Measurements from ENCODE around the gene C19orf18.

The C19orf18 gene

GRCh38 chr19:57961785-57962184 is 12.5 kb downstream of the C19orf18 start:
- no peak for ATAC-seq
- TF ChIP-seq RARB (CRISPR knock-in tag; IDR thresholded peaks at IDR 0.05), result no peak
- TF ChIP-seq ARNTL (CRISPR knock-in tag; IDR thresholded peaks at IDR 0.05; ENCODE audit: borderline replicate concordance, low read depth), result no peak
- TF ChIP-seq TOX (CRISPR knock-in tag; IDR thresholded peaks at IDR 0.05; ENCODE audit: borderline replicate concordance), result no peak
- TF ChIP-seq SNAI2 (CRISPR knock-in tag; IDR thresholded peaks at IDR 0.05), result no peak
- no peak for TF ChIP-seq ZFP3 (CRISPR knock-in tag; IDR thresholded peaks at IDR 0.05)
- no peak for TF ChIP-seq ZC3H10 (CRISPR knock-in tag; IDR thresholded peaks at IDR 0.05)
- TF ChIP-seq ZNF70 (CRISPR knock-in tag; IDR thresholded peaks at IDR 0.05), result no peak
- no peak for TF ChIP-seq POU6F1 (CRISPR knock-in tag; IDR thresholded peaks at IDR 0.05; ENCODE audit: borderline replicate concordance, low read depth)
- TF ChIP-seq BACH2 (CRISPR knock-in tag; IDR thresholded peaks at IDR 0.05; ENCODE audit: borderline replicate concordance), result no peak
- no peak for TF ChIP-seq CSDC2 (CRISPR knock-in tag; IDR thresholded peaks at IDR 0.05)

GRCh38 chr19:57954996-57955395 is 19.3 kb downstream of the C19orf18 start:
- no peak for TF ChIP-seq ZFP3 (CRISPR knock-in tag; IDR thresholded peaks at IDR 0.05)
- TF ChIP-seq PPARA (CRISPR knock-in tag; IDR thresholded peaks at IDR 0.05; ENCODE audit: borderline replicate concordance), result no peak
- no peak for TF ChIP-seq CREB5 (CRISPR knock-in tag; IDR thresholded peaks at IDR 0.05; ENCODE audit: low read depth)
- TF ChIP-seq OSR1 (CRISPR knock-in tag; IDR thresholded peaks at IDR 0.05), result no peak
- no peak for TF ChIP-seq ZC3H10 (CRISPR knock-in tag; IDR thresholded peaks at IDR 0.05)
- TF ChIP-seq TSHZ2 (CRISPR knock-in tag; IDR thresholded peaks at IDR 0.05), result no peak
- no peak for TF ChIP-seq CSRNP3 (CRISPR knock-in tag; IDR thresholded peaks at IDR 0.05)
- TF ChIP-seq ZFP30 (CRISPR knock-in tag; IDR thresholded peaks at IDR 0.05), result no peak
- TF ChIP-seq PATZ1 (CRISPR knock-in tag; IDR thresholded peaks at IDR 0.05; ENCODE audit: borderline replicate concordance), result no peak
- no peak for TF ChIP-seq SNAI2 (CRISPR knock-in tag; IDR thresholded peaks at IDR 0.05)
- no peak for TF ChIP-seq ARNTL (CRISPR knock-in tag; IDR thresholded peaks at IDR 0.05; ENCODE audit: borderline replicate concordance, low read depth)
- TF ChIP-seq ZNF70 (CRISPR knock-in tag; IDR thresholded peaks at IDR 0.05), result no peak
- TF ChIP-seq TOX (CRISPR knock-in tag; IDR thresholded peaks at IDR 0.05; ENCODE audit: borderline replicate concordance), result no peak
- no peak for TF ChIP-seq POU6F1 (CRISPR knock-in tag; IDR thresholded peaks at IDR 0.05; ENCODE audit: borderline replicate concordance, low read depth)
- ATAC-seq, result no peak

GRCh38 chr19:57949702-57950101 is 24.6 kb downstream of the C19orf18 start:
- TF ChIP-seq GLIS3 (CRISPR knock-in tag; IDR thresholded peaks at IDR 0.05), result no peak
- no peak for TF ChIP-seq OSR1 (CRISPR knock-in tag; IDR thresholded peaks at IDR 0.05)
- no peak for TF ChIP-seq POU6F1 (CRISPR knock-in tag; IDR thresholded peaks at IDR 0.05; ENCODE audit: borderline replicate concordance, low read depth)
- no peak for TF ChIP-seq CREB5 (CRISPR knock-in tag; IDR thresholded peaks at IDR 0.05; ENCODE audit: low read depth)
- no peak for TF ChIP-seq ZFP3 (CRISPR knock-in tag; IDR thresholded peaks at IDR 0.05)
- no peak for TF ChIP-seq CSRNP3 (CRISPR knock-in tag; IDR thresholded peaks at IDR 0.05)
- no peak for TF ChIP-seq CSDC2 (CRISPR knock-in tag; IDR thresholded peaks at IDR 0.05)
- no peak for TF ChIP-seq ZNF8 (CRISPR knock-in tag; IDR thresholded peaks at IDR 0.05)
- no peak for TF ChIP-seq TOX (CRISPR knock-in tag; IDR thresholded peaks at IDR 0.05; ENCODE audit: borderline replicate concordance)
- TF ChIP-seq RARB (CRISPR knock-in tag; IDR thresholded peaks at IDR 0.05), result no peak
- no peak for TF ChIP-seq ZNF70 (CRISPR knock-in tag; IDR thresholded peaks at IDR 0.05)
- no peak for TF ChIP-seq BACH2 (CRISPR knock-in tag; IDR thresholded peaks at IDR 0.05; ENCODE audit: borderline replicate concordance)
- no peak for ATAC-seq

Measured in SK-N-SH treated with all-trans-retinoic acid at 6 μM for 48 hours (cell line).